GM18861 (cell line): Measurements from ENCODE around the gene KIF27.
"Not testable (repeated sequence)": the region's sequence is repeated elsewhere in the genome, so short reads cannot be mapped to it uniquely, and the experiment has no call there.

ENCODE experiments used
- ATAC-seq: cut with Tn5 transposase; IDR thresholded peaks from one replicate; pipeline ENCODE4 v1.9.1; 2021; ENCODE audit not compliant: unreplicated experiment

The KIF27 gene

GRCh38 chr9:83932011-83932410, 10.8 kb upstream of the KIF27 start:
- ATAC-seq = no peak

DNA sequence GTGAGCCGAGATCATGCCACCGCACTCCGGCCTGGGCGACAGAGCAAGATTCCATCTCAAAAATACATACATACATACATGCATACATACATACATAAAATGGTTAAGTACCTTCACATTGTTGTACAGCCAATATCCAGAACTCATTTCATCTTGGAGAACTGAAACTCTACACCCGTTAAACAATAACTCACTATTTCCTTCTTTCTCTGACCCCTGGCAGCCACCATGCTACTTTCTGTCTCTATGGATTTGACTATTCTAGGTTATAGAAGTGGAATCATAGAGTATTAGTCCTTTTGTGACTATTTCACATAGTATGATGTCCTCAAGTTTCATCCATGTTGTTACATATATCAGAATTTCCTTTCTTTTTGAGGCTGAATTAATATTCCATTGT, 9.6 kb upstream of the KIF27 start:
- ATAC-seq = peak; percentile 44

GRCh38 chr9:83927591-83927990, 6.4 kb upstream of the KIF27 start:
- ATAC-seq = no peak

GRCh38 chr9:83920469-83920926, 734 bp downstream of the KIF27 start:
- peak; percentile 21 for ATAC-seq

- no peak for ATAC-seq
Observed at GRCh38 chr9:83919111-83919510, 2.1 kb downstream of the KIF27 start.

DNA sequence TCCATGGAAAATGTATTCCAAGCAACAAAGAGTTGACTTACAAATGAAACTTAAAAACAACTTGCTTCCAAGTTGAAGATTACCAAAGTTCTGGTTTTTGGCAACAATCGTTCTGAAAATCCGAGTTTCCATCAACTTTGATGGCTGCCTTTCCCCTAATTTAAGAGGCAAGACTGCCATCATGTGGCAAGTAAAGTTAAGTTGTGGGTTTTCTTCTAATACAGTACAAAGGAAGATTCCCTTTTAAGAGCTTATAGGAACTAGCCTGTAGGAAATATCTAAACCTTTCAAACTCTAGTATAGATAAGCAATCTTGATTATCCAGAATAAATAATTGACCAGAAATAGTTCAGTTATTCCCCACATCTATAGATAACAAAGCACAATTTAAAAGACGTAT, 9.0 kb downstream of the KIF27 start:
- not testable (repeated sequence) for ATAC-seq

- no peak for ATAC-seq
Observed at GRCh38 chr9:83906144-83906543, 15.1 kb downstream of the KIF27 start.

DNA sequence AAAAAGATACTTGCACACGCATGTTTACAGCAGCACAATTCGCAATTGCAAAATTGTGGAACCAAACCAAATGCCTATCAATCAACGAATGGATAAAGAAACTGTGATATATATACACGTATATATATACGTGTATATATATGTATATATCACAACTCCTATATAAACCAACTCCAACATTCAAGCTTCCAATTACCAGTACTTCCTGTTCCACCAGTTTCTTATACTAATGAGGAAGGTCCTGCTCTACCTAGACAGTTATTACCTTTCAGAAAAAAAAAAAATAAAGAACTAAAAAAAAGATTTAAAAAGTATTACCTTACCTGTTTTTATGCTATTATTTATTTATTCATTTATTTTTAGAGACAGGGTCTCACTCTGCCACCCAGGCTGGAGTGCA, 20.6 kb downstream of the KIF27 start:
- ATAC-seq = not testable (repeated sequence)

DNA sequence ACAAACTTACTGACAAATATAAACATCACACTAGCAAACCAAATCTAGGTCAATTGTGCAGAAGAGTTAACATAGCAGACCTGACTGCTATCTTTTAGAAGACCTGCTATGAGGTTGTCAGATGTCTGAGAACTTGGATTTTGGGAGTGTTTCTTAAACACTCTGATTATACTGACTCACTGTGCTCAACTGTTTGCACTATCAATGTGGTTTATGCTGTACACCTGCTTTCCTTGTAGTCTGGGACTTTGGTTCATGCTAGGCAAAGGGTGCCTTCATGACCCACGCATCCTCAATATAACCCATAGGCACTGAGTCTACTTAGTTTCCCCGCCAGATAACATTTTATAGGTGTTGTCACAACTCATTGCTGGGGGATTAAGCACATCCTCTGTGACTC, 26.9 kb downstream of the KIF27 start:
- not testable (repeated sequence) for ATAC-seq

GRCh38 chr9:83886498-83886897, 34.7 kb downstream of the KIF27 start:
- not testable (repeated sequence) for ATAC-seq

- not testable (repeated sequence) for ATAC-seq
Observed at GRCh38 chr9:83885559-83886240, 35.5 kb downstream of the KIF27 start.

DNA sequence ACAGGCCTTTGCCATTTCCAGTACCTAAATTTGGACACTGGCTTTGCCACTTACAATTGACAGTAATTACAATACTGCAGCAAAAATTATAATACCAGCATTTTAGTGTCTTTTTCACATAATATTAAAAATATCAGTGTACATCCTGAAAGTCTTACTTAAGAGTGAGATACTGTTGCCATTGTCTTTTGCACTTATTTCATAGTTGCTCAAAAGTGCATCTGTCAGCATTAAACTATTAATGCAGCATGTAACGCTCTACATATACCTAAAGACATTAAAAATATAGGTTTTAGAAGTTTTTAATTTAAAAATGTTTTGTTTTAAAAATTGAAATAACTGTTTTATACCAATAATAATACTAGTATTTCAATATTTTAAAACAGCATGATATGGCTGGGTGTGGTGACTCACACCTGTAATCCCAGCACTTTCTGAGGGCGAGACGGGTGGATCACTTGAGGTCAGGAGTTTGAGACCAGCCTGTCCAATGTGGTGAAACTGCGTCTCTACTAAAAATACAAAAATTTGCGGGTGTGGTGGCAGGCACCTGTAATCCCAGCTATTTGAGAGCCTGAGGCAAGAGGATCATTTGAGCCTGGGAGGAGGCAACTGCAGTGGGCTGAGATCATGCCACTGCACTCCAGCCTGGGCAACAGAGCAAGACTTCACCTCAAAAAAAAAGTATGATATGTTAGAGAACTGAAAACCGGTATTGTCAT, 39.4 kb downstream of the KIF27 start:
- ATAC-seq = not testable (repeated sequence)

DNA sequence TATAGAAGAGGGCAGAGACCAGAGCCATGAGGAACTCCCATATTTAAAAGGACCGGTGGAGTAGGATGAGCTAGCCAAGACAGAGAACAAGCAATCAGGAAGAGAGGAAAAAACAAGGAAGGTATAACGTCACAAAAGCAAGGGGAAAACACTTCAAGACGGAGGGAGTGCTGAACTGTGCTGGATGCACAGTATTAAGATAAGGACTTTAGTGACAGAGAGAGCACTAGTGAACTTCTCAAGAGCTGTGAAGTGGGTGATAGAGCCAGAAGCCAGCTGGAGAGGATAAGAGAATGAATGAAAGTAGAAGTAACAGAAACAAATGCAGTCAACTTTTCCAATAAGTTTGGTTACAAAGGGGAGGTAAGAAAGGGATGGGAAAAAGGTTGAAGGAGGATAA, 45.7 kb downstream of the KIF27 start:
- not testable (repeated sequence) for ATAC-seq

GRCh38 chr9:83849895-83850294, 71.3 kb downstream of the KIF27 start:
- peak; percentile 56 for ATAC-seq

DNA sequence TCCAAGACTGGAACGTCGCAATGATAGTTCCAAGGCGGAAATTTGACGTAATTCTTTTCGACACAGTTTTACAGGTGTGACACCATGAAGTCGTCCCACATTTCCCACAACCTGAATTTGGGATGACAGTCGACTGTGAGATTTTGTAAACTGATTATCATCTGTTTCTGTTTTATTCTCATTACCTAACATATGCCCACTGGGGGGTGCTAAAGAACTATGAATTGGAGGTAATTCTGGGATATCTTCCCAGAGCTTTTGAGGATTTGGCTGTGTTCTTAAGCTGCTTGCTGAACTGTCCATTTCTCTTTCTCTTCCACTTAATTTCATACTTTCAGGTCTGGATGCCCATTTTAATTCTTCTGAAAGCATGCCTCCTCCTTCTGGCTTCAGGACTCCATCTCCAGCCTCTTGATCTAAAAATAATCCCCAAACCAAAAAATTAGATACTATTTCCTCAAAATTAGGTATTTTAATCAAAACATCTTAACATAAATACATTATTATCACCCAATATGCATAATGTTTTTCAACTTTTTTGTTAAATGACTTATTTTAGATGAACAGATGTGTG, 84.1 kb downstream of the KIF27 start:
- not testable (repeated sequence) for ATAC-seq

DNA sequence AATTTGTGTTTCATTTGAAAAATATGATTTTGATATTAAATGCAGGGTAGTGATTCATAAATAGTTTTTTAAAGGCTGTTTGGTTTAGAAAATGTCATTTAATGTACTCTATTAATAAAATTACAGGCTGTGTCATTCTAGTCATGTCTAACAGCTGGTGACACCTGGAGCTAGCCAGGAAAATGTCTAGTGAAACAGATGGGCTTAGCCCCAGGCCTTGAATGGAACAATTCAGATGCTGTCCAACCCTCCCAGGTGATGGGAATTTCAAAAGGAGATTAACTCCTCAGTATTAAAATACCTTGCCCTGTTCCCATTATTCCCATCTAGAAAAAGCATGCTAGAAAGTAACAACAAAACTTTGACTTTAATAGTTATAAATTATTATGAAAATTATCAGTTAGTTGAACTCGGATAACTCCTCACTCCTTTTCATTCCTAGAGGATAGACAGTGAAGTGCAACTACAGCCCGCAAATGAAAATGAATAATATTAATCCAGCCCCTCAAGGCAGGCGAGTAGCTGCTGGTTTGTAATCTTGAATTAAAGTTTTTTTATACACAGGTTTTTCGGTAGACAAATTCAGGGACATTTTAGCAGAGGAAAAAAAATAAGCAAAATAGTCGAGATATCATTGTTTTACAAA, 90.7 kb downstream of the KIF27 start:
- ATAC-seq = not testable (repeated sequence)

DNA sequence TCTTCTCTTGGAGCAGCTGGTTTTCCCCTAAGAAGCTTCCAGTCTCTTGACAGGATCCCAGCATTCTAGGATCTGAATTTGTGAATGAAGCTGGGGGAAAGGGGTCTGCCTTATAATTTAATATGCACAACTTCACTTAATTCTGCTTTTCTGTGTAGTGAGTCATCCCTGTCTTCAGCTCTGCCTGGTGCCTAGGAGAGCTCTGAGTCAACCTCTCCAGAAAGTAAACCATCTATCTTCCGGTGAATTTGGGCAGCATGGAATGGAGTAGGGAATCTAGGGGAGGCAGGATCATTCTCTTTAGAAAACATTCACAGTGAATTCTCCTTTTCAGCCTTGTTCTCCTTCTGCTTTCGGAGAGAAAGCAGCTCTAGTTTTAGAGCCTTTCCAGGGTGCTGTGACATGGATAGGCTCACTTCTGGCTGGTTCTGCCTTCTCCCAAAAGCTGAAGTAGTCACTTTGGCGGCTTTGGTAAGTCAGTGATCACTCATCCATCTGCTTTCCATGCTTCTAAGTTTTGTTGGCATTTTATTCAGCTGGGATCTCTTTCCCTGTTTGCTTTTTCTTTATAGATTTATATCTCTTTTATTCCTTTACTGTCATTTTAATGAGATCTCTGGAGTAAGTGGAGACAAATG, 96.1 kb downstream of the KIF27 start:
- ATAC-seq = not testable (repeated sequence)

DNA sequence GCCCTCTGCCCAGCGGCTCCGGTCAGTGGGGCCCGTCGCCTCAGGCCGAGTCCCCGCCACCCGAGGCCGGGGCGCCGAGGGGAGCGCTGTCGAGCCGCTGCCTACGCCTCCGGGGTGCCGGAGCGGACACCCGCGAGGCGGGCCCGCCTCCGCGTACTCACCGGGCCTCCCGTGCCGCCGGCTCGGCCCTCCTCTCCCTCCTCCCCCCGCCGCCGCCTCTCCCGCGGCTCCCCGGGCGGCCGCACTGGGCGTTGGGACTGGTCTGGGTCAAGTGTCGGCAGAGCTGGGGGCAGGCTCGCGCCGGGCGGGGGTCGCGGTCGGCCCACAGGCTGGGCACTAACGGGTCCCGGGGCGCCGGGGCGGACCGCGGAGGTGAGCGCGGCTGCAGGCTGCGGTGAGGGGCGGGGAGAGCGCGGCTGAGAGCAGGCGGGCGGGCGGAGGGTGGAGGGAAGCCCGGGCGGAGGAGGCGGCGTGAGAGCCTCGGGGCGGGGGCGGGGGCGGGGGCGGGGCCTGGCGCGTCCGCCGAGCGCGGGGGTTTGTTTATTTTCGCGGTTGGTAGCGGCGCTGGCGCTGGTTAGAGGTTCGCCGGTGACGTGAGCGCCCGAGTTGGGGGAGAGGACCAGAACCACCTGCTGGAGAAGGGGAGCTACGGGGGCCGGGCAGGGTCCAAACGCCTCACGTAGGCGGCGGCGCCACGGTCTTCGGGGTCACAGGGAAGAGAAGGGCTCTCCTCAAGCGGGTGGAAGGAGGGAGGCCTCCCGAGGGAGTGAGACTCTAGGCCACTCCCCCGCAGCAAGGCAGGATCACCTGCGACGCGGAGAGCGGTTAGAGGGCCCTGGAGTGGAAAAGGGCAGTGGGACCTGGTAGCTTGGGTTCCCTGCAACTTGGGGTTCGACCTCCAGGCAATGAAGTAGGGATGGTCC, 103.6 kb downstream of the KIF27 start, which contains the start of gene GKAP1:
Gene GKAP1 (minus strand): TSS at position 414 of the 923 bp plus-strand sequence. CDS start 11,252 bp downstream, outside the sequence.
- ATAC-seq = peak; percentile 64

GRCh38 chr9:83817011-83817355, 104.2 kb downstream of the KIF27 start:
- not testable (repeated sequence) for ATAC-seq

DNA sequence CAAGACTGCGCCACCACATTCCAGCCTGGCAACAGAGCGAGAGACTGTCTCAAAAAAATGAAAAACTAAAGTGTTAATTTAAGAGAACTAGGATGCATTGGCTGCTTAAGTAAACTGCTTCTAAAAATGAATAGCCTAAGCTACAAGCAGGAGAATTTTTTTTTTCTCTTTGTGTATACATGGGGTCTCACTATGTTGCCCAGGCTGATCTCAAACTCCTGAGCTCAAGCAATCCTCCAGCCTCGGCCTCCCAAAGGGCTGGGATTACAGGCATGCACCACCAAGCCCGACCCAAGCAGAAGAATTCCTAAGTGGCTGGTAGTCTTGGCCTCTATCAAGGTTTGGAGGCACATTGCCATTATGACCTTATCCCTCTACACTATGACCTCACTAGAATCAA, 106.1 kb downstream of the KIF27 start:
- not testable (repeated sequence) for ATAC-seq
